Smooth muscle cell (in vitro differentiated cells): ENCODE results near the gene UBXN11. TPM values are rescaled to one million over a fixed set of nuclear protein-coding genes. Genes with fewer than 3 reads are reported as not detected.

Experiments
- DNase-seq: peaks from one replicate; lab custom pipeline; 2025; ENCODE audit not compliant: unreplicated experiment; lab: John Stamatoyannopoulos, UW
- H2AFZ ChIP-seq: fragments of 200-600 bp; sonication (generic); 2 replicates; pipeline ENCODE4 v1.6.0; 2016; ENCODE audit warnings: antibody characterized with exemption, low read depth, mild to moderate bottlenecking
- H3F3A ChIP-seq: fragments of 200-600 bp; sonication (generic); 2 replicates; pipeline ENCODE4 v1.6.0; 2017; ENCODE audit warnings: antibody characterized with exemption, low read depth
- H3K27ac ChIP-seq: fragments of 200-600 bp; sonication (generic); 2 replicates; pipeline ENCODE4 v1.5.1; 2016; ENCODE audit warnings: low read depth, mild to moderate bottlenecking
- H3K27me3 ChIP-seq: fragments of 200-600 bp; sonication (generic); 2 replicates; pipeline ENCODE4 v1.6.1; 2016; ENCODE audit warnings: low read depth, mild to moderate bottlenecking
- H3K36me3 ChIP-seq: fragments of 200-600 bp; sonication (generic); 2 replicates; pipeline ENCODE4 v1.5.1; 2016; ENCODE audit warnings: low read depth
- H3K4me1 ChIP-seq: fragments of 200-600 bp; sonication (generic); 2 replicates; pipeline ENCODE4 v1.5.1; 2016; ENCODE audit warnings: low read depth
- H3K4me2 ChIP-seq: fragments of 200-600 bp; sonication (generic); 2 replicates; pipeline ENCODE4 v1.6.0; 2016; ENCODE audit warnings: mild to moderate bottlenecking
- H3K4me3 ChIP-seq: fragments of 200-600 bp; sonication (generic); 2 replicates; pipeline ENCODE4 v1.5.1; 2016; ENCODE audit warnings: mild to moderate bottlenecking
- H3K79me2 ChIP-seq: fragments of 200-600 bp; sonication (generic); 2 replicates; pipeline ENCODE4 v1.6.0; 2016; ENCODE audit warnings: low read depth, mild to moderate bottlenecking
- H3K9ac ChIP-seq: fragments of 200-600 bp; sonication (generic); 2 replicates; pipeline ENCODE4 v1.6.0; 2016; ENCODE audit warnings: low read depth
- H3K9me3 ChIP-seq: fragments of 200-600 bp; sonication (generic); replicated peaks from 2 replicates; pipeline ENCODE4 v1.5.1; 2016; ENCODE audit warnings: low read depth
- H4K20me1 ChIP-seq: fragments of 200-600 bp; sonication (generic); 2 replicates; pipeline ENCODE4 v1.6.0; 2016; ENCODE audit warnings: low read depth
- CTCF ChIP-seq: fragments of 200-600 bp; sonication (generic); IDR thresholded peaks from 2 replicates; pipeline ENCODE4 v1.5.1; 2017; ENCODE audit warnings: borderline replicate concordance, mild to moderate bottlenecking, antibody characterized with exemption; ENCODE audit not compliant: insufficient read depth, poor library complexity, severe bottlenecking
- WGBS: methylation state at CpG from one replicate; pipeline ENCODE4 v1.1.7; 2016; ENCODE audit warnings: low lambda C conversion rate; 5-methylcytosine and 5-hydroxymethylcytosine counted together
- polyA plus RNA-seq: library from polyadenylated mRNA; unstranded; fragments of >200 nt; fragmentation: Nextera tagmentation; extraction: Ambion mirVana; gene quantifications from 2 replicates; pipeline ENCODE4 v1.2.1, GENCODE V29; 2016
- total RNA-seq: library from RNA; depleted of rRNA; stranded (reverse); fragments of >200 nt; gene quantifications from 2 replicates; pipeline ENCODE4 v1.2.3, GENCODE V29; 2014

The UBXN11 gene
- total and polyA plus RNA-seq, 2 experiments from 2014 or later, result 3.3 to 17.7 TPM

- H3K4me1 ChIP-seq, result peaks cover 3% of the 10 kb centered on the region
- H2AFZ ChIP-seq, result no peak overlapping the region
- H3K4me2 ChIP-seq, result no peak overlapping the region
- no peaks in the 10 kb centered on the region for H4K20me1 ChIP-seq
- H3K4me3 ChIP-seq, result no peak overlapping the region
- H3K9me3 ChIP-seq, result no peaks in the 10 kb centered on the region
- no peaks in the 10 kb centered on the region for H3K36me3 ChIP-seq
- H3K27ac ChIP-seq, result no peak overlapping the region
- DNase-seq, result no peak
- no peak for TF ChIP-seq CTCF
- H3K27me3 ChIP-seq, result no peaks in the 10 kb centered on the region
- peaks cover 3% of the 10 kb centered on the region for H3F3A ChIP-seq
- H3K79me2 ChIP-seq, result no peaks in the 10 kb centered on the region
- WGBS, result 95% methylated on average over 15 of the region's 15 CpGs
- H3K9ac ChIP-seq, result no peak overlapping the region
These were observed 39.3 kb upstream of the UBXN11 start for GRCh38 chr1:26345718-26346117.

- H3K4me1 ChIP-seq, result no peaks in the 10 kb centered on the region
- H4K20me1 ChIP-seq, result no peaks in the 10 kb centered on the region
- H3K79me2 ChIP-seq, result no peaks in the 10 kb centered on the region
- H3K9ac ChIP-seq, result no peak overlapping the region
- no peaks in the 10 kb centered on the region for H3K27me3 ChIP-seq
- H3K9me3 ChIP-seq, result no peaks in the 10 kb centered on the region
- no peak overlapping the region for H3K4me2 ChIP-seq
- H2AFZ ChIP-seq, result no peak overlapping the region
- no peak for TF ChIP-seq CTCF
- no peaks in the 10 kb centered on the region for H3K36me3 ChIP-seq
- H3K4me3 ChIP-seq, result no peak overlapping the region
- DNase-seq, result no peak
- WGBS, result 94% methylated on average over 15 of the region's 15 CpGs
- H3F3A ChIP-seq, result peaks cover under 1% of the 10 kb centered on the region
- no peak overlapping the region for H3K27ac ChIP-seq
These were observed 37.9 kb upstream of the UBXN11 start for GRCh38 chr1:26344147-26344920.

- 90% methylated on average over 4 of the region's 4 CpGs for WGBS
- H3K9ac ChIP-seq, result no peak overlapping the region
- H3K4me3 ChIP-seq, result no peak overlapping the region
- H3F3A ChIP-seq, result no peaks in the 10 kb centered on the region
- no peak overlapping the region for H2AFZ ChIP-seq
- peaks cover 10% of the 10 kb centered on the region for H3K27me3 ChIP-seq
- H3K27ac ChIP-seq, result no peak overlapping the region
- no peak for DNase-seq
- H3K4me2 ChIP-seq, result no peak overlapping the region
- H3K4me1 ChIP-seq, result peaks cover 10% of the 10 kb centered on the region
- TF ChIP-seq CTCF, result no peak
- H3K9me3 ChIP-seq, result no peaks in the 10 kb centered on the region
- H3K79me2 ChIP-seq, result no peaks in the 10 kb centered on the region
- no peaks in the 10 kb centered on the region for H3K36me3 ChIP-seq
- H4K20me1 ChIP-seq, result no peaks in the 10 kb centered on the region
These were observed 33.6 kb upstream of the UBXN11 start for GRCh38 chr1:26340047-26340481.

- no peak overlapping the region for H3K27ac ChIP-seq
- no peak overlapping the region for H3K4me2 ChIP-seq
- H3K4me3 ChIP-seq, result no peak overlapping the region
- H3K9ac ChIP-seq, result no peak overlapping the region
- no peaks in the 10 kb centered on the region for H3K79me2 ChIP-seq
- no peaks in the 10 kb centered on the region for H3K36me3 ChIP-seq
- 94% methylated on average over 1 of the region's 1 CpG for whole genome bisulfite sequencing
- H2AFZ ChIP-seq, result no peak overlapping the region
- no peaks in the 10 kb centered on the region for H3K9me3 ChIP-seq
- no peaks in the 10 kb centered on the region for H3F3A ChIP-seq
- no peaks in the 10 kb centered on the region for H4K20me1 ChIP-seq
- TF ChIP-seq CTCF, result no peak
- DNase-seq, result no peak
- H3K4me1 ChIP-seq, result peaks cover 10% of the 10 kb centered on the region
- peaks cover 16% of the 10 kb centered on the region for H3K27me3 ChIP-seq
These were observed 32.2 kb upstream of the UBXN11 start for GRCh38 chr1:26338670-26339069.
